H9 (cell line): ENCODE results near the gene EPHX1. TPM values are rescaled to one million over a fixed set of nuclear protein-coding genes. Genes with fewer than 3 reads are reported as not detected.
A peak's percentile ranks its signal among the peaks of the same experiment; 100 is the strongest.

ENCODE experiments used
- DNase-seq: peaks from one replicate; pipeline ENCODE4 v3.0.0-alpha.2; 2017
- H2AFZ ChIP-seq: one replicate; pipeline ENCODE4 v1.6.1; 2013; ENCODE audit warnings: mild to moderate bottlenecking, low read length, control low read depth, moderate library complexity
- H2AK5ac ChIP-seq: 2 replicates; pipeline ENCODE4 v1.6.1; 2013; ENCODE audit warnings: low read length, control low read depth, mixed read lengths; ENCODE audit not compliant: insufficient read length
- H2BK120ac ChIP-seq: one replicate; pipeline ENCODE4 v1.6.1; 2013; ENCODE audit warnings: low read depth, mild to moderate bottlenecking, low read length, control low read depth, inconsistent platforms; ENCODE audit not compliant: poor library complexity, severe bottlenecking
- H2BK12ac ChIP-seq: 2 replicates; pipeline ENCODE4 v1.6.1; 2013; ENCODE audit warnings: low read length, control low read depth, mixed read lengths, low read depth; ENCODE audit not compliant: insufficient read length
- H2BK15ac ChIP-seq: 2 replicates; pipeline ENCODE4 v1.6.1; 2013; ENCODE audit warnings: low read depth, low read length, control low read depth
- H2BK20ac ChIP-seq: one replicate; pipeline ENCODE4 v1.6.1; 2013; ENCODE audit warnings: low read depth, mild to moderate bottlenecking, low read length, control low read depth, inconsistent platforms; ENCODE audit not compliant: poor library complexity, severe bottlenecking
- H2BK5ac ChIP-seq: 2 replicates; pipeline ENCODE4 v1.6.1; 2013; ENCODE audit warnings: low read length, control low read depth, mixed read lengths; ENCODE audit not compliant: insufficient read length
- H3K14ac ChIP-seq: 2 replicates; pipeline ENCODE4 v1.6.1; 2013; ENCODE audit warnings: low read length, control low read depth; ENCODE audit not compliant: insufficient read depth
- H3K18ac ChIP-seq: 2 replicates; pipeline ENCODE4 v1.6.1; 2013; ENCODE audit warnings: low read depth, mild to moderate bottlenecking, mixed read lengths, low read length, control low read depth; ENCODE audit not compliant: insufficient read length
- H3K23ac ChIP-seq: 2 replicates; pipeline ENCODE4 v1.6.1; 2013; ENCODE audit warnings: low read length, control low read depth, mixed read lengths, low read depth; ENCODE audit not compliant: insufficient read length
- H3K23me2 ChIP-seq: 2 replicates; pipeline ENCODE4 v1.6.1; 2013; ENCODE audit warnings: low read depth, mild to moderate bottlenecking, mixed read lengths, low read length, control low read depth; ENCODE audit not compliant: insufficient read length, poor library complexity, severe bottlenecking
- H3K27ac ChIP-seq: 2 replicates; pipeline ENCODE4 v1.5.1; 2013; ENCODE audit warnings: low read length, control low read depth, mixed read lengths, low read depth; ENCODE audit not compliant: insufficient read length
- H3K27me3 ChIP-seq: 2 replicates; pipeline ENCODE4 v1.6.1; 2013; ENCODE audit warnings: low read length, control low read depth, inconsistent platforms; ENCODE audit not compliant: insufficient read depth
- H3K4ac ChIP-seq: 2 replicates; pipeline ENCODE4 v1.6.1; 2013; ENCODE audit warnings: low read depth, mild to moderate bottlenecking, control low read depth, inconsistent platforms, low read length, moderate library complexity
- H3K4me1 ChIP-seq: 2 replicates; pipeline ENCODE4 v1.6.1; 2013; ENCODE audit warnings: low read length, control low read depth, inconsistent platforms; ENCODE audit not compliant: insufficient read depth
- H3K4me2 ChIP-seq: 2 replicates; pipeline ENCODE4 v1.6.1; 2013; ENCODE audit warnings: low read length, control low read depth, mixed read lengths; ENCODE audit not compliant: insufficient read length, insufficient read depth
- H3K56ac ChIP-seq: 2 replicates; pipeline ENCODE4 v1.6.1; 2013; ENCODE audit warnings: low read depth, mild to moderate bottlenecking, mixed read lengths, low read length, control low read depth; ENCODE audit not compliant: insufficient read length
- H3K79me1 ChIP-seq: 2 replicates; pipeline ENCODE4 v1.6.1; 2013; ENCODE audit warnings: low read depth, mild to moderate bottlenecking, moderate library complexity, low read length, control low read depth, inconsistent platforms; ENCODE audit not compliant: insufficient read depth, poor library complexity, severe bottlenecking
- H3K79me2 ChIP-seq: 2 replicates; pipeline ENCODE4 v1.6.1; 2013; ENCODE audit warnings: low read length, control low read depth, inconsistent platforms; ENCODE audit not compliant: insufficient read depth
- H3K9ac ChIP-seq: 2 replicates; pipeline ENCODE4 v1.6.1; 2013; ENCODE audit warnings: low read length, control low read depth, mixed read lengths; ENCODE audit not compliant: insufficient read length; ENCODE audit errors: extremely low read depth
- H3K9me3 ChIP-seq: one replicate; pipeline ENCODE4 v1.6.1; 2013; ENCODE audit warnings: low read depth, low read length, inconsistent platforms; ENCODE audit not compliant: control insufficient read depth
- H3T11ph ChIP-seq: one replicate; pipeline ENCODE4 v1.6.1; 2013; ENCODE audit warnings: mild to moderate bottlenecking, low read length, control low read depth, inconsistent platforms
- H4K20me1 ChIP-seq: one replicate; pipeline ENCODE4 v1.6.1; 2013; ENCODE audit not compliant: control insufficient read depth, insufficient read length, insufficient read depth
- H4K5ac ChIP-seq: 2 replicates; pipeline ENCODE4 v1.6.1; 2013; ENCODE audit warnings: low read depth, mild to moderate bottlenecking, mixed read lengths, low read length, control low read depth; ENCODE audit not compliant: insufficient read length
- H4K8ac ChIP-seq: replicated peaks from 2 replicates; pipeline ENCODE4 v1.6.1; 2013; ENCODE audit warnings: low read length, control low read depth, mixed read lengths, low read depth; ENCODE audit not compliant: insufficient read length
- H4K91ac ChIP-seq: 2 replicates; pipeline ENCODE4 v1.6.1; 2013; ENCODE audit warnings: low read depth, mild to moderate bottlenecking, moderate library complexity, mixed read lengths, low read length, control low read depth; ENCODE audit not compliant: insufficient read length
- H3K27ac Mint-ChIP-seq, 3 experiments: 2 replicates in 2 of 3; 3 replicates in 1 of 3; pipeline ENCODE4 v1.8.0; 2020 to 2021; ENCODE audit warnings: mixed read lengths in 3 of 3, mild to moderate bottlenecking in 1 of 3, moderate library complexity in 1 of 3
- H3K27me3 Mint-ChIP-seq: 2 replicates; pipeline ENCODE4 v1.8.0; 2021; ENCODE audit warnings: low read depth, mild to moderate bottlenecking, moderate library complexity, mixed read lengths
- H3K36me3 Mint-ChIP-seq, 3 experiments: 2 replicates in 2 of 3; 3 replicates in 1 of 3; pipeline ENCODE4 v1.8.0; 2020 to 2021; ENCODE audit warnings: low read depth in 3 of 3, mixed read lengths in 3 of 3; ENCODE audit not compliant: insufficient read depth in 1 of 3
- H3K4me1 Mint-ChIP-seq, 2 experiments: 2 replicates each; pipeline ENCODE4 v1.8.0; 2020; ENCODE audit warnings: mixed read lengths in 2 of 2
- H3K4me3 Mint-ChIP-seq, 2 experiments: 2 replicates in 1 of 2; 3 replicates in 1 of 2; pipeline ENCODE4 v1.8.0; 2020 to 2021; ENCODE audit warnings: mild to moderate bottlenecking in 2 of 2, mixed read lengths in 2 of 2, moderate library complexity in 1 of 2
- H3K9me3 Mint-ChIP-seq, 2 experiments: 2 replicates in 1 of 2; 3 replicates in 1 of 2; pipeline ENCODE4 v1.8.0; 2020; ENCODE audit warnings: mild to moderate bottlenecking in 2 of 2, mixed read lengths in 2 of 2, moderate library complexity in 1 of 2
- CTCF ChIP-seq: fragments of 200-600 bp; sonication (generic); conservative IDR thresholded peaks from 3 replicates; pipeline ENCODE4 v1.8.0; 2021; ENCODE audit warnings: antibody characterized with exemption, mild to moderate bottlenecking
- WGBS: extraction: QIAGEN DNeasy Blood & Tissue Kit; methylation state at CpG from one replicate; pipeline ENCODE4 v1.1.7; 2013; ENCODE audit warnings: missing lambda C conversion rate, low lambda C conversion rate, mixed read lengths; ENCODE audit not compliant: insufficient read length; ENCODE audit errors: extremely low coverage; 5-methylcytosine and 5-hydroxymethylcytosine counted together
- total RNA-seq: library from RNA; stranded (reverse); gene quantifications from 2 replicates; pipeline ENCODE4 v1.2.1, GENCODE V29; 2021

The EPHX1 gene
- total RNA-seq, 1 experiment from 2014 or later: 40.6 TPM

DNA sequence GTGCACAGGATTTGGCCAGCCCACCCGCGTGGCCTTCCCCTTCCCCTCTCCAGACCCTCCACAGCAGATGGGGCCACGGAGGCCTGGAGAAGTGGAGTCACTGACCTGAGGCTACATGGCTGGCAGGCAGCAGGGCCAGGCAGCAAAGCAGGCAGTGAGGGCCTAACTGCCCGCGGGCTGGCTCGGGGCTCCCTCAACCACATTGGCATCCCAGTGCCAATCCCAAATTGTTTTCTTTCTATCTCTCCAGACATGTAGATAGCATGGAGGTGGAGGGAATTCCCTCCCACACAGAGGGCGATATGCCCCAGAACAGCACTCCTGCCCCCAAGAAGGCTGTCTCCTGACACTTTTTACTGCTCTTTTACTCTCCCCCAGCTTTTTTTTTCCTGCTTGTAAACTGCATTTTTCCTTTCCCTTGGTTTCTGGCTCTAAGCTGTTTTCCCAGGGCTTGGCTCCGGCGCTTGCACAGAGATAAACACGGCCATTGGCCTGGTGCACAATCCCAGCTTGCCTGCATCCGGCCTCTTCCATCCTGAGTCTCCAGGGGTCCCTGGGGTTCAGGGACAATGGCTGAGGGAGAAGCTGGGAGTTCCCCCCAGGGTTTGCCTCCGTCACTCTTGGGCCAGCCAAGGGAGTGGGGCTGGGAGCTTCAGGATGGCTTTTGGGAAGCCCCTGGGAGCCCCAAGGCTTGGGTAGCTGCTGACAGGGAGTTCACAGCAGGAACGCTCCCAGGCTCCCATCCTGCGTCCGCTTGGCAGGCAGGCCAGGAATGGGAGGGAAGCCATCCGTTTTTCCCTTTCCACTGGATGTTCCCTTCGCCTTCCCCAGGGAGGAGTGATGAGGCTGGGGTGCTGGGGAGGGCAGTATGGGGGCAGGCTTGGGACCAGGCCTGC lies 7.0 kb downstream of the EPHX1 start:
- Histone ChIP-seq H4K8ac (no peak overlapping the region), H3K79me2 (peaks cover under 1% of the 10 kb centered on the region; the same call in 1 of the 2 replicates), H4K5ac (peak overlapping the region; percentile 72), H3K23ac (no peak overlapping the region), H3K79me1 (no peaks in the 10 kb centered on the region), H2BK5ac (peak overlapping the region; percentile 41), H3K4me1 (peaks cover 14% of the 10 kb centered on the region), H3K4ac (no peak overlapping the region; the same call in 1 of the 2 replicates), H3K14ac (peak overlapping the region; percentile 91), H3K27me3 (no peaks in the 10 kb centered on the region), H3K9ac (no peak overlapping the region), H2BK120ac (no peak overlapping the region), H2BK20ac (no peak overlapping the region), H3K23me2 (no peaks in the 10 kb centered on the region), H2AK5ac (no peak overlapping the region), H3K4me2 (no peak overlapping the region), H3K18ac (peak overlapping the region; percentile 92), H3K27ac (no peak overlapping the region), H2BK12ac (peak overlapping the region; percentile 77), H3T11ph (no peak overlapping the region), H2AFZ (no peak overlapping the region), H4K20me1 (no peaks in the 10 kb centered on the region), H3K56ac (no peak overlapping the region), H4K91ac (peak overlapping the region; percentile 96), H2BK15ac (no peak overlapping the region; the same call in 1 of the 2 replicates), H3K9me3 (no peaks in the 10 kb centered on the region)
- peaks cover 38 to 44% of the 10 kb centered on the region in 2 experiments for H3K4me1 Mint-ChIP-seq
- H3K27me3 Mint-ChIP-seq: no peaks in the 10 kb centered on the region
- H3K36me3 Mint-ChIP-seq: peaks cover 0 to 7% (median 0%) of the 10 kb centered on the region in 3 experiments; a peak in 3 of 7 replicates
- WGBS: no CpG with 5 or more reads among the region's 17 CpGs
- H3K4me3 Mint-ChIP-seq: peak overlapping the region in 1 of 2 experiments; percentile 10; a peak in 1 of 5 replicates
- H3K27ac Mint-ChIP-seq: peak overlapping the region; percentile 85 to 94 (median 90); a peak in 5 of 7 replicates
- TF ChIP-seq CTCF: no peak
- no peak for DNase-seq
- H3K9me3 Mint-ChIP-seq: no peaks in the 10 kb centered on the region
